GM21367 (cell line): Measurements from ENCODE around the gene TIMM10.

ENCODE experiments used
- ATAC-seq: cut with Tn5 transposase; IDR thresholded peaks from one replicate; pipeline ENCODE4 v1.9.1; 2021; ENCODE audit not compliant: unreplicated experiment

The TIMM10 gene, protein sequence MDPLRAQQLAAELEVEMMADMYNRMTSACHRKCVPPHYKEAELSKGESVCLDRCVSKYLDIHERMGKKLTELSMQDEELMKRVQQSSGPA

GRCh38 chr11:57530596-57531507 lies at the start of gene TIMM10:
TSS of gene TIMM10 (minus strand) at chr11:57530754. CDS start at chr11:57530189, 565 bp downstream.
- ATAC-seq: peak; percentile 97

DNA sequence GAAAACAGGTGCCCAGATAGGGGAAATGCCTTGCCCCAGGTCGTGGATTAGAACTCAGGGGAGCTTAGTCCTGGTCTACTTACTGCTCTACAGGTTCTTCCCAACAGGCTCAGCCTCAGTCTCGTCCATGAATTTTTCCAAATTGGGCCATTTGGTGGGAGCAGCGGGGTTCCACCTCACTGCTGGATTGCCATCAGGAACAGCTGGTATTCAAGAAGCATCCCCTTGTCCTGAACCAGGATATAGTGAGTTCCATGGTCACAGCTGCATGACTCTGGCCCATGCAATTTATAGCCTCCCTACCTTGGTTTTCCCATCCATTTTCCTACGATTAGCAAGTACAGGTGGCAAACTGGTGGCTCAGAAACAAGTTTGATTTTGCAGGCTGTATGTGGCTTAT lies 43.5 kb upstream of the TIMM10 start:
- ATAC-seq: no peak

GRCh38 chr11:57571606-57572005 lies 41.1 kb upstream of the TIMM10 start:
- no peak for ATAC-seq

GRCh38 chr11:57568330-57568766 lies 37.8 kb upstream of the TIMM10 start:
- ATAC-seq: no peak

DNA sequence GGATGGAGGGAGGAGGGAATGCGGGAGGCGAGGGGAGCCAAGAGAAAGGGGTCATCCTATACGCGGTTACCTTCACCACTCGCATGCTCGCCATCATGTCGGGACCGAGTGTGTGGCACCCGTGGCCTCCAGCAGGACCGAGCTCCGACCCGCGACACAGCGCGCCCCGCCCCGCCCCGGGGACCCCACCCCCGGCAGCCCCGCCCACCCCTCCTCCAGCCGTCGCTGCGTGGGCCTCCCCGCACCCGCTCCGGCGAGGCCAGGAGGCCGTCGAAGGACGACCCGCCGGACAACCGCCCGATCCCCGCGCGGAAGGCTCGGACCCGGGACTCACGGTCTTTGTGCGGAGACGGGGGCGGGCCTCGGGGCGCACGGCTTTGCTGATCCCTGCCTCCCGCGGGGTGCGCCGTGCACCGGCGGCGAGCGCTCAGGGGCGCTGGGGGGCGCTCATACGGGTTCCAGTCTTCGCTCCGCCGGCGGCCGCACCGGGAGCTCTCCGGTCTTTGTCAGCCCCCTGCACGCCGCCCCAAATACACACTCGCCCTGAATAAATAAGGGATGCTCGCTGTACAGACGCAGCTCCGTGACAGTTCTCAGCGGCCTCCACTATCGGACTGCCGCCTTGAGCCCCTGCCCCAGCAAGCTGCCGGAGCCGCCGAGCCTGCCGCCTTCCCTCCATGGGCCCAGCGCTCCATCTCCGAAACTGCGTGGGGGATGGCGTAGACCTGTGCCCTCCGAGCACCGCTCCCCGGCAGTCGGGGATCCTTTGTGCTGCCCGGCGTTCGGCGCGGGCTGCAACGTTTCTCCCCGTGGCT lies 37.2 kb upstream of the TIMM10 start, which contains the start of gene UBE2L6:
UBE2L6 (minus strand) TSS at position 158 of the 815 bp plus-strand sequence; CDS start at position 97, 61 bp downstream.
- peak; percentile 68 for ATAC-seq

GRCh38 chr11:57566905-57567514 lies 36.5 kb upstream of the TIMM10 start:
- ATAC-seq: peak; percentile 2

DNA sequence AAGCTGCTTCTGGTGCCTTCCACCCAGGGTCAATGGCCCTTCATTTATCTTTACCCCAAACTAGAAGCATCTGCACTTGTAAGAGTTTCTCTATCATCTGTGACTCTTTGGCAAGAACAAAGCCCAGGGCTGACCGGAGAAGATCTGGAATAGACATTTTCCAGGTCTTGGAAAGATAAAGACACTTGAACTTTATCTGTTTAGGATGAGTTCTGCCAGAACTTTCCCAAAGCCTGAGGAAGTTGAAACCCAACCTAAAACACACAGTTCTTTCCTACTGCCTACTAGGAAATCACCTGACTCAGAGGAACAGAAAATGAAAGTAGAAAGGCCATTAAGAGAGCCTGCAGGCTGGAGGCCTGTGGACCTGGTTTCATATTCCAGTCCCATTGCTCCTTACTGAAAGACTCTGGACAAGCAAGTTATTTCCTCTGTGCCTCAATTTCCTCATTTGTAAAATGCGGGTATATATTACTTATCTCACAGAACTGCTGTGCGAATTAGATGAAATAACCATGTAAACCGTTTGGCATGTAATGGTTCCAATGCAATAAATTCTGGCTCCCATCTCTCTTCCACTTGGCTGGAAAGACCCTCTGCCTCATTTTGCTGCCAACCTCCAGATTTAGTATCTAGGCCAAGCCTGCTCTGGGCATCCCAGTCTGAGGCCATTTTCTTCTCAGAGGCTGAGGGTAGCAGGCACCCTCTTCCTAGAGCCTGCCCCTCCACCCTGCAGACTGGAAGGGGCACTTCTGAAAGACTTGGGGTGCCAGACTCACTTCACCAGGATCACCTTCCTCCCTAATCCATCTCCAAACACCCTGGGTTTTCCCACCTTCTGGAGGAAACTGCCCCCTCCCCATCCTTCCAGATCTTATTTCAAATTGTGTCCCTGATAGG lies 35.7 kb upstream of the TIMM10 start:
- ATAC-seq: peak; percentile 53

- no peak for ATAC-seq
Observed at GRCh38 chr11:57562596-57562995, 32.0 kb upstream of the TIMM10 start.

GRCh38 chr11:57560146-57560545 lies 29.6 kb upstream of the TIMM10 start:
- ATAC-seq: no peak

- no peak for ATAC-seq
Observed at GRCh38 chr11:57556041-57556440, 25.5 kb upstream of the TIMM10 start.

DNA sequence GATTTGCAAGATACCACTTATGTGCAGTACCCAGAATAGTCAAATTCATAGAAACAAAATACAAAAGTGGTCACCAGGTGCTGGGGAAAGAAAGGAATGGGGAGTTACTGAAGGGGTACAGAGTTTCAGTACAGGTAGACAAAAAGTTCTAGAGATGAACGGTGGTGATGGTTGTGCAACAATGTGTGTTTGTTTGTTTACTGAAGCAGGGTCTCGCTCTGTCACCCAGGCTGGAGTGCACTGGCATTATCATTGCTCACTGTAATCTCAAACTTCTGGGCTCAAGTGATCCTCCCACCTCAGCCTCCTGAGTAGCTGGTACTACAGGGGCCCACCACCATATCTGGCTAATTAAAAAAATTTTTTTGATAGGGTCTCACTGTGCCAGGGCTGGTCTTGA lies 24.8 kb upstream of the TIMM10 start:
- ATAC-seq: no peak

GRCh38 chr11:57552479-57552878 lies 21.9 kb upstream of the TIMM10 start:
- no peak for ATAC-seq

DNA sequence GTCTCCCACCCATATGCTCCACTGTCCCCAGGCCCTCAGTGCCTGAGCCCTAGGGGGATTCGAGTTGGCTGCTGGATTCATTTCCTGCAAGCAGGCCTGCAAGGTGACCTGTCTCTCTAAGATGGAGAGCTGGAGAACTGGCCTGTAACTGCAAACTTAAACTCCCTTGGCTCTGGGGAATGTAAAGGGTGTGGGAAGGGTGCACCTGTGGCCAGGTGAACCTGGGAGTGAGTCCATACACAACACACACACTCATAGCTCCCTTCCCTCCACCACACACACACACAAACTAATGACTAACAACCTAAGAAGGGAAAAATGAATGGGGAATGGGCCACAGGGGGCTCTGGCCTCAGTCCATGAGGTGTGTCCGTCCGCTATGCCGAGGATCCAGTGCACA lies 21.4 kb upstream of the TIMM10 start:
- no peak for ATAC-seq

- no peak for ATAC-seq
Observed at GRCh38 chr11:57549983-57550382, 19.4 kb upstream of the TIMM10 start.

DNA sequence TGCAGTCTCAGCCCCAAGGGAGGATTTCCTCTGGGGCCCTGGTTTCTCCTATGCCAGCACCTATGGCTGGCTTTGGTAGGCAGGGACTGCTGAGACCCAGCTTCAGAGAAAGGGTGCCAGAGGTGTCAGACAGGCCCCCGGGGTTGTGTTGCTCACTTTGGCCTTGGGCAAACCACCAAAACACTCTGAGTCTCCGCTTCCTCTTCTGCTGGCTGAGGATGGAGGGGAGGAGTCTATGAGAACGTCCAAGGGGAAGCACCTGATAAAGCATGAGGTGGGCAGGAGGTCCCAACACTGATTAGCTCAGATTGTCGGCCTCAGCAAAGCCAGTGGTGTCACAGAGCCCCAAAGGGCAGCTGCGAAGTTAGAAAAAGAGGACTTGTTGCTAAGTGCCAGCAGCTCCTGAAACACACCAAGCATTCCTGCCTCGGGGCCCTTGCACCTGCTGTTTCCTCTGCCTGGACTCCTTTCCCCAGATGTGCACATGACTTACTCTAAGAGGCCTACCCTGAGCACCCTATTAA lies 17.4 kb upstream of the TIMM10 start:
- ATAC-seq: peak; percentile 95

DNA sequence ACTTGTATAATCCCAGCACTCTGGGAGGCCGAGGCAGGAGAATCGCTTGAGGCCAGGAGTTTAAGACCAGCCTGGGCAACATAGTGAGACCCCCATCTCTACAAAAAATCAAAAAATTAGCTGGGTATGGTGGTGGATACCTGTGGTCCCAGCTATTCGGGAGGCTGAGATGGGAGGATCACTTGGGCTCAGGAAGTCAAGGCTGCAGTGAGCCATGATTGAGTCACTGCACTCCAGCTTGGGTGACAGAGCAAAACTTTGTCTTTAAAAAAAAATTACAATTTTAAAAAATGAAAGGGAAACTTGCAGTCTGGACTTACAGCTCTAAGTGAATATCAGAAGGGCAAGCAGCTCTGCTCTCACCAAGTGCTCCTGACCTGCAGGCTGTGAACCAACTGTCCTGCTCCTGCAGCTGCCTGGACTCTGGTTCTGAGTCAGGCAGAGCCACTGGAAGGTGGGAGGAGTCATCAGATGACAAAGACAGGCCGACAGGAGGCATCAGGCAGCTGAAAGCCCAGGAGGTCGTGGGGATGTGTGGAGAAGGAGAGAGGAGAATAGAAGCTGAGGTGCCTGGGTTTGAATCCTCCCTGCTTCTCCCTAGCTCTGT lies 16.4 kb upstream of the TIMM10 start:
- ATAC-seq: peak; percentile 34

DNA sequence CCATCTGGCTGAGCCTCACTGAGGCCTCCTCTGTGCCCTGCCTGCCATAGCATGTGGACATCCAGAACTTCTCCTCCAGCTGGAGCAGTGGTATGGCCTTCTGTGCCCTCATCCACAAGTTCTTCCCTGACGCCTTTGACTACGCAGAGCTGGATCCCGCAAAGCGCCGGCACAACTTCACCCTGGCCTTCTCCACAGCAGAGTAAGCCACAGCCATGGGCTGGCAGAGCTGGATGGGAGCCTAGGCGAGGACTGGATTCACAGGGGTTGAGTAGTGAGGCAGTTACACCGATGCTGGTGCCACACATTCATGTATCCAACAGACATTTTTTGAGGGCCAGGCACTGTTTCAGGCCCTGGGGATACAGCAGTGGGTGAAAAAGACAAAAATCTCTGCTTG lies 15.9 kb upstream of the TIMM10 start:
- no peak for ATAC-seq

- no peak for ATAC-seq
Observed at GRCh38 chr11:57545883-57546282, 15.3 kb upstream of the TIMM10 start.

- ATAC-seq: no peak
Observed at GRCh38 chr11:57544566-57544965, 14.0 kb upstream of the TIMM10 start.
